ENCODE results near the gene SEMA5B. TPM values are rescaled to one million over a fixed set of nuclear protein-coding genes. Genes with fewer than 3 reads are reported as not detected.

The SEMA5B gene
- total RNA-seq, 1 experiment from 2014 or later = not detected

- TF ChIP-seq CTCF (IDR thresholded peaks at IDR 0.05; ENCODE audit: unreplicated experiment) = no peak
- Mint-ChIP-seq H3K27ac (ENCODE audit: unreplicated experiment) (no peak overlapping the region), H3K4me3 (ENCODE audit: low read depth, unreplicated experiment) (no peak overlapping the region), H3K36me3 (ENCODE audit: insufficient read depth, unreplicated experiment) (no peaks in the 10 kb centered on the region), H3K4me1 (ENCODE audit: low read depth, unreplicated experiment) (no peaks in the 10 kb centered on the region), H3K27me3 (ENCODE audit: unreplicated experiment) (peaks cover 96% of the 10 kb centered on the region), H3K9me3 (ENCODE audit: low read depth, unreplicated experiment) (no peaks in the 10 kb centered on the region)
- DNase-seq = no peak
- BruUV-seq (replicated peaks) = no TSS peak
- CTCF ChIA-PET = no interaction called here
- intact Hi-C loops (cut with micrococcal nuclease; ENCODE audit: unreplicated experiment) = no loop called here
These were observed 32.6 kb downstream of the SEMA5B start for GRCh38 chr3:122994954-122995353.

GRCh38 chr3:122993124-122993978 is 34.2 kb downstream of the SEMA5B start:
- no peak for TF ChIP-seq CTCF (IDR thresholded peaks at IDR 0.05; ENCODE audit: unreplicated experiment)
- no peak for DNase-seq
- no peak overlapping the region for H3K4me3 Mint-ChIP-seq (ENCODE audit: low read depth, unreplicated experiment)
- peaks cover 100% of the 10 kb centered on the region for H3K27me3 Mint-ChIP-seq (ENCODE audit: unreplicated experiment)
- H3K36me3 Mint-ChIP-seq (ENCODE audit: insufficient read depth, unreplicated experiment) = no peaks in the 10 kb centered on the region
- intact Hi-C loops (cut with micrococcal nuclease; ENCODE audit: unreplicated experiment) = no loop called here
- no peaks in the 10 kb centered on the region for H3K4me1 Mint-ChIP-seq (ENCODE audit: low read depth, unreplicated experiment)
- H3K27ac Mint-ChIP-seq (ENCODE audit: unreplicated experiment) = no peak overlapping the region
- BruUV-seq (replicated peaks) = no TSS peak
- CTCF ChIA-PET = no interaction called here
- H3K9me3 Mint-ChIP-seq (ENCODE audit: low read depth, unreplicated experiment) = no peaks in the 10 kb centered on the region

- Mint-ChIP-seq H3K9me3 (ENCODE audit: low read depth, unreplicated experiment) (no peaks in the 10 kb centered on the region), H3K4me3 (ENCODE audit: low read depth, unreplicated experiment) (no peak overlapping the region), H3K27me3 (ENCODE audit: unreplicated experiment) (peaks cover 100% of the 10 kb centered on the region), H3K4me1 (ENCODE audit: low read depth, unreplicated experiment) (no peaks in the 10 kb centered on the region), H3K27ac (ENCODE audit: unreplicated experiment) (no peak overlapping the region), H3K36me3 (ENCODE audit: insufficient read depth, unreplicated experiment) (no peaks in the 10 kb centered on the region)
- no TSS peak for BruUV-seq (replicated peaks)
- DNase-seq = no peak
- TF ChIP-seq CTCF (IDR thresholded peaks at IDR 0.05; ENCODE audit: unreplicated experiment) = no peak
- CTCF ChIA-PET = no interaction called here
- intact Hi-C loops (cut with micrococcal nuclease; ENCODE audit: unreplicated experiment) = no loop called here
These were observed 34.9 kb downstream of the SEMA5B start for GRCh38 chr3:122992676-122993075.

GRCh38 chr3:122992133-122992532 is 35.4 kb downstream of the SEMA5B start:
- no TSS peak for BruUV-seq (replicated peaks)
- Mint-ChIP-seq H3K4me1 (ENCODE audit: low read depth, unreplicated experiment) (no peaks in the 10 kb centered on the region), H3K9me3 (ENCODE audit: low read depth, unreplicated experiment) (no peaks in the 10 kb centered on the region), H3K4me3 (ENCODE audit: low read depth, unreplicated experiment) (no peak overlapping the region), H3K36me3 (ENCODE audit: insufficient read depth, unreplicated experiment) (no peaks in the 10 kb centered on the region), H3K27ac (ENCODE audit: unreplicated experiment) (no peak overlapping the region), H3K27me3 (ENCODE audit: unreplicated experiment) (peaks cover 100% of the 10 kb centered on the region)
- CTCF ChIA-PET = no interaction called here
- intact Hi-C loops (cut with micrococcal nuclease; ENCODE audit: unreplicated experiment) = no loop called here
- no peak for DNase-seq
- TF ChIP-seq CTCF (IDR thresholded peaks at IDR 0.05; ENCODE audit: unreplicated experiment) = no peak

Measured in Calu3 (cell line).